BLaER1 treated with 17β-estradiol and CSF1 and Interleukin-3, amounts not matched to agents 10 nM and 100 nM (cell line): ENCODE data around the gene NACC2.

Experiments
- H3K27ac ChIP-seq, 11 experiments: shearing (Covaris generic); formaldehyde crosslinking; 2 replicates each; pipeline ENCODE4 v1.8.1; 2022
- H3K27me3 ChIP-seq, 11 experiments: shearing (Covaris generic); formaldehyde crosslinking; 2 replicates each; pipeline ENCODE4 v1.8.1; 2022
- H3K36me3 ChIP-seq, 11 experiments: shearing (Covaris generic); formaldehyde crosslinking; 2 replicates each; pipeline ENCODE4 v1.8.1; 2022
- H3K4me1 ChIP-seq, 10 experiments: shearing (Covaris generic); formaldehyde crosslinking; 2 replicates each; pipeline ENCODE4 v1.8.1; 2022
- H3K4me2 ChIP-seq, 11 experiments: shearing (Covaris generic); formaldehyde crosslinking; 2 replicates each; pipeline ENCODE4 v1.8.1; 2022
- H3K4me3 ChIP-seq, 10 experiments: shearing (Covaris generic); formaldehyde crosslinking; 2 replicates each; pipeline ENCODE4 v1.8.1; 2022
- H3K9ac ChIP-seq, 11 experiments: shearing (Covaris generic); formaldehyde crosslinking; 2 replicates each; pipeline ENCODE4 v1.8.1; 2022
- H3K9me3 ChIP-seq, 11 experiments: shearing (Covaris generic); formaldehyde crosslinking; replicated peaks in 1 of 11; 2 replicates each; pipeline ENCODE4 v1.8.1; 2022
- H4K20me1 ChIP-seq, 11 experiments: shearing (Covaris generic); formaldehyde crosslinking; 2 replicates each; pipeline ENCODE4 v1.8.1; 2022
- Cebpa-rat ChIP-seq, 11 experiments: shearing (Covaris generic); IDR thresholded peaks; 2 replicates each; pipeline ENCODE4 v1.8.1; 2022

The NACC2 gene

DNA sequence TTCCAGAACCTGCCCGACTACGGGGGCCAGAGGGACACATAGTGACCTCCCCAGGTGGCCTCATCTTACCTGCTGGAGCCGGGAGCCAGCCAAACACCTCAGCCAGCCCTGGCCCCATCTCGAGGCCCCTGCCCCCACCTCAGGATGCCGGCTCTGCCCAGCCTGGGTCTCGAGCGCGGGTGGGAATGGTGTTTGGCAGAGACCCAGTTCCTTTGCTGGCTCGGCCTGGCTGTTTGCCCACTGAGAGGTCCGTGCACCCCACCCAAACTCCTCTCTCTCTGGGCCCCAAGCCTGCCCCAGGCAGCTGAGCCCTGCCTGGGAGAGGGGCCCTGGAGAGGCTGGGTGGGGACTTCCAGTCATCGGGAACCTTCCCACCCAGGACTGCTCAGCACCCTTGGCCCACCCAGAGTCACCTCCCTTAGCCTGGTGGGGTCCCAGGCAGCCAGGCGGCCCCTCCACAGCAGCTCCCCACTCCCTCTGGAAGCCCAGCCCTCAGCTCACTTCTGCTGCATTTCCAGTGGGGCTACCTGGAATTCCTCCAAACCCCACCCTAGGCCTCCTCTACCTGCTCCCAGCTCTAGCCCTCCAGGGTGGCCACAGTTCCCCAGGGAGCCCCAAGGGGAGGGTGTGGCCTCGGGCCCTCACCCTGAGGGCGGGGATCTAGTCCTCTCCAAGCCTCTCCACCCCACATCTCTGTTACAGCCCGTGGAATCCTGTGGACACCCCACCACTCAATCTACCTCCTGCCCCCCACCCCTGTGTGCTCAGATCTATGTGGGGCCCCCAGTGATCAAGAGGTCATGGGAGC is 91.5 kb downstream of the NACC2 start:
- Histone ChIP-seq H3K27ac (peak overlapping the region in 1 of 11 experiments; percentile 26; a peak in 1 of 22 replicates), H3K4me2 (peak overlapping the region in 9 of 11 experiments; percentile 26 to 57 (median 45); a peak in 12 of 22 replicates), H3K36me3 (peaks cover 0 to 17% (median 0%) of the 10 kb centered on the region in 11 experiments; a peak in 9 of 22 replicates), H3K4me1 (peaks cover 21 to 55% (median 42%) of the 10 kb centered on the region in 10 experiments), H3K4me3 (no peak overlapping the region), H4K20me1 (peaks cover 0 to 54% (median 0%) of the 10 kb centered on the region in 11 experiments; a peak in 6 of 22 replicates), H3K9me3 (no peaks in the 10 kb centered on the region), H3K9ac (peak overlapping the region in 2 of 11 experiments; percentile 13 to 31; a peak in 2 of 22 replicates), H3K27me3 (no peaks in the 10 kb centered on the region)
- no peak for TF ChIP-seq Cebpa-rat (IDR thresholded peaks at IDR 0.05)

DNA sequence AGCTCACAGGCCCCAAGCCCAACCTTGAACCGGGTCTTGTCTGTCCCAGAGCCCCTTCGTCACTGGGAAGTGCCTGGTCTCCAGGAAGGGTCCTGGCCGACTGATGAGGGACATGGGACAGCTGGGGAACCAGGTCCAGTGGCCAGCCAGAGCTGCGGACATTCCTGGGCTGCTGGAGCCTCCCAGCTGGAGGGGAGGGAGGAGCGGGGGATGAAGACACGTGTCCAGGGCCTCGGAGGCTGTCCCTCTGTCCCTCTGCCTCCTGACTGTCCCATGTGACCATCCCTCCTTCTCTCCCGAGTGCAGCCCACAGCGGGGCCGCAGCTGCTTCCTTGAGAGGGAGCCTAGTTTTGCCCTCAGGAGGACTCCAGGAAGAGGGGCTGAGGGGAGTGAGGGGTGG is 92.2 kb downstream of the NACC2 start:
- Histone ChIP-seq H3K4me3 (no peak overlapping the region), H3K36me3 (peaks cover 0 to 10% (median 0%) of the 10 kb centered on the region in 11 experiments; a peak in 8 of 22 replicates), H3K9ac (no peak overlapping the region), H4K20me1 (peaks cover 0 to 47% (median 0%) of the 10 kb centered on the region in 11 experiments; a peak in 6 of 22 replicates), H3K4me1 (peaks cover 21 to 62% (median 46%) of the 10 kb centered on the region in 10 experiments), H3K9me3 (no peaks in the 10 kb centered on the region), H3K27ac (no peak overlapping the region), H3K27me3 (no peaks in the 10 kb centered on the region), H3K4me2 (peak overlapping the region in 6 of 11 experiments; percentile 24 to 55 (median 42); a peak in 9 of 22 replicates)
- TF ChIP-seq Cebpa-rat (IDR thresholded peaks at IDR 0.05) = no peak

GRCh38 chr9:136002215-136002614 is 92.9 kb downstream of the NACC2 start:
- Histone ChIP-seq H3K4me2 (peak overlapping the region in 9 of 11 experiments; percentile 12 to 55 (median 40); a peak in 15 of 22 replicates), H3K36me3 (peaks cover 0 to 4% (median 0%) of the 10 kb centered on the region in 11 experiments; a peak in 1 of 22 replicates), H3K27me3 (no peaks in the 10 kb centered on the region), H3K4me1 (peaks cover 26 to 69% (median 53%) of the 10 kb centered on the region in 10 experiments), H3K27ac (no peak overlapping the region), H3K9ac (no peak overlapping the region), H3K9me3 (no peaks in the 10 kb centered on the region), H4K20me1 (peaks cover 0 to 40% (median 0%) of the 10 kb centered on the region in 11 experiments; a peak in 4 of 22 replicates), H3K4me3 (no peak overlapping the region)
- TF ChIP-seq Cebpa-rat (IDR thresholded peaks at IDR 0.05) = no peak

GRCh38 chr9:136001231-136001630 is 93.9 kb downstream of the NACC2 start:
- peak overlapping the region in 1 of 11 experiments; percentile 26; a peak in 2 of 22 replicates for H3K27ac ChIP-seq
- H3K27me3 ChIP-seq = no peaks in the 10 kb centered on the region
- no peaks in the 10 kb centered on the region for H3K9me3 ChIP-seq
- H3K9ac ChIP-seq = peak overlapping the region in 3 of 11 experiments; percentile 4 to 50 (median 44); a peak in 2 of 22 replicates
- peaks cover 36 to 79% (median 58%) of the 10 kb centered on the region in 10 experiments for H3K4me1 ChIP-seq
- TF ChIP-seq Cebpa-rat (IDR thresholded peaks at IDR 0.05) = no peak
- peaks cover 0 to 30% (median 0%) of the 10 kb centered on the region in 11 experiments; a peak in 4 of 22 replicates for H4K20me1 ChIP-seq
- H3K4me3 ChIP-seq = no peak overlapping the region
- H3K36me3 ChIP-seq = peaks cover 0 to 4% (median 0%) of the 10 kb centered on the region in 11 experiments; a peak in 1 of 22 replicates
- H3K4me2 ChIP-seq = peak overlapping the region in 9 of 11 experiments; percentile 32 to 64 (median 42); a peak in 16 of 22 replicates

- Histone ChIP-seq H4K20me1 (peaks cover 0 to 13% (median 0%) of the 10 kb centered on the region in 11 experiments; a peak in 3 of 22 replicates), H3K36me3 (no peaks in the 10 kb centered on the region), H3K9ac (peak overlapping the region in 2 of 11 experiments; percentile 10 to 23; a peak in 2 of 22 replicates), H3K27me3 (no peaks in the 10 kb centered on the region), H3K27ac (peak overlapping the region in 6 of 11 experiments; percentile 5 to 37 (median 25); a peak in 7 of 22 replicates), H3K4me1 (peaks cover 40 to 87% (median 79%) of the 10 kb centered on the region in 10 experiments), H3K4me2 (peak overlapping the region in 3 of 11 experiments; percentile 27 to 100 (median 61); a peak in 2 of 22 replicates), H3K4me3 (no peak overlapping the region), H3K9me3 (no peaks in the 10 kb centered on the region)
- TF ChIP-seq Cebpa-rat (IDR thresholded peaks at IDR 0.05) = no peak
These were observed 96.5 kb downstream of the NACC2 start for GRCh38 chr9:135998410-135999071.

DNA sequence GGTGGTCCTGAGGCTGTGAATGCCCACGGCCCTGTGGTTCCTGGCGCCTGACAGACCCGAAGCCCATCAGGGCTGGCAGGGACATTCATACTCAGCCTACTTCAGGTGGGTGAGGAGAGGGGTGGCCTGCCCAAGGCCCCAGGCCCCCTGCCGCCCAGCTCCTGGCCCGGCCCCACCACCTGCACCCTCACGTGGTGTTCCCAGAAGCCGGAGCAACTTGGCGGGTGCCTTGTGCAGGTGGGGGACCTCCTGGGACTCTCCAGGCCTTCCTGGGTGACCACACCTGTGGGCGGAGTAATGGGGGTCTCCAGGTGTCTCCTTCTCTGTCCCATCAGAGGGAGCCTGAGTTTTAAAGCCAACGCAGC is 97.1 kb downstream of the NACC2 start:
- Histone ChIP-seq H3K4me2 (peak overlapping the region in 9 of 11 experiments; percentile 9 to 100 (median 54); a peak in 13 of 22 replicates), H3K27ac (peak overlapping the region in 5 of 11 experiments; percentile 5 to 96 (median 34); a peak in 5 of 22 replicates), H3K36me3 (no peaks in the 10 kb centered on the region), H3K9me3 (no peaks in the 10 kb centered on the region), H4K20me1 (peaks cover 0 to 10% (median 0%) of the 10 kb centered on the region in 11 experiments; a peak in 2 of 22 replicates), H3K4me3 (no peak overlapping the region), H3K9ac (peak overlapping the region in 5 of 11 experiments; percentile 10 to 27 (median 15); a peak in 4 of 22 replicates), H3K4me1 (peaks cover 44 to 87% (median 79%) of the 10 kb centered on the region in 10 experiments), H3K27me3 (no peaks in the 10 kb centered on the region)
- no peak for TF ChIP-seq Cebpa-rat (IDR thresholded peaks at IDR 0.05)

DNA sequence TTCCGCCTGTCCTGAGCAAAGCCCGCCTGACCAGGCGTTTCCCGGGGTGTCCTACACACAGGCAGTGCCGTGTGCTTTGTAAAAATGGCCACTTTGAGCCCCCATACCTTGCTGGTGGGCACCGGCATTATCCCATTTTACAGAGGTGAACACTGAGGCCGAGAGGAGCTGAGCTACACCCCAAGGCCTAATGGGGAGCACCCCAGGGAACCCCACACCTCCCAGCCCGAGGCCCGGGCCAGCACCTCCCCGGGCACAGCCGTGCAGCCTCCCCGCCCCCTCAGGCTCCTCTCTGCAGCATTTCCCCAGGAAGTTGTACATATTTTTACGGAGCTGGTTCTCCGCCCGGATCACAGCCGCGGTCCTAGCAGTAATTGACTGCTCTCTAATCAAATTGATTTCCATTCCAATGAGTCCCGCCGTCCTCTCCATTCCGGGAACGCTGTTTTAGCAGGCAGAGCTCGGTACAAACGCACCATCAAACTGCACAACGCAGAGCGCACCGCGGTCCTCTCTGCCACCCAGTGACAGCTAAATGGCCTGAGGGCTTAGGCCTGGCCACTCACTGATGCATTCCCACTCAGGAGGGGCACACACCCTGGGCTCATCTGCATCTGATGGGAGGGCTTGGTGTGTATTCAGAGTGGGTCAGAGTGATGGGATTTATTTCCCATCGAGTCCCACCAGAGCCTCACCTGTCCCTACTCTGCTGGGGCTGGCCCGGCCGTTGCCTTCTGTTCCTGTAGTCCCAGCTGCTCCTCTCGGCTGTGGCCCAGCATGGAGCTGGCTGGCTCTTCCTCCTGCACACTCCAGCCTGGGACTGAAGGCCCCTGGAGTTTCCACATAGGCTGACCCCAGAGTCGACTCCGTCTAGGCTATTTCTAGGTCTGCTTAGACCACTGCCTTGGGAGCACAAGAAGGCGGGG is 97.7 kb downstream of the NACC2 start:
- H3K27ac ChIP-seq = peak overlapping the region in 7 of 11 experiments; percentile 3 to 96 (median 32); a peak in 9 of 22 replicates
- peak overlapping the region; percentile 9 to 100 (median 54); a peak in 20 of 22 replicates for H3K4me2 ChIP-seq
- no peaks in the 10 kb centered on the region for H3K9me3 ChIP-seq
- H4K20me1 ChIP-seq = peaks cover 0 to 4% (median 0%) of the 10 kb centered on the region in 11 experiments; a peak in 1 of 22 replicates
- peaks cover 49 to 85% (median 79%) of the 10 kb centered on the region in 10 experiments for H3K4me1 ChIP-seq
- H3K27me3 ChIP-seq = no peaks in the 10 kb centered on the region
- H3K36me3 ChIP-seq = no peaks in the 10 kb centered on the region
- H3K9ac ChIP-seq = peak overlapping the region in 8 of 11 experiments; percentile 8 to 36 (median 16); a peak in 7 of 22 replicates
- no peak for TF ChIP-seq Cebpa-rat (IDR thresholded peaks at IDR 0.05)
- no peak overlapping the region for H3K4me3 ChIP-seq
